OCI-LY3 (cell line): ENCODE measurements around the gene ZMAT5.

ENCODE experiments used
- EZH2phosphoT487 ChIP-seq: fragments of 200-600 bp; shearing (Covaris generic); IDR thresholded peaks from 2 replicates; pipeline ENCODE4 v1.6.1; 2018; ENCODE audit warnings: antibody characterized with exemption, mixed run types, low read depth
- TF ChIP-seq, protein P1 (sequence below): fragments of 200-600, 300-600 bp; sonication (generic); IDR thresholded peaks from 2 replicates; pipeline ENCODE4 v1.5.1; 2014; ENCODE audit warnings: antibody characterized with exemption, low read length, low read depth

DNA sequence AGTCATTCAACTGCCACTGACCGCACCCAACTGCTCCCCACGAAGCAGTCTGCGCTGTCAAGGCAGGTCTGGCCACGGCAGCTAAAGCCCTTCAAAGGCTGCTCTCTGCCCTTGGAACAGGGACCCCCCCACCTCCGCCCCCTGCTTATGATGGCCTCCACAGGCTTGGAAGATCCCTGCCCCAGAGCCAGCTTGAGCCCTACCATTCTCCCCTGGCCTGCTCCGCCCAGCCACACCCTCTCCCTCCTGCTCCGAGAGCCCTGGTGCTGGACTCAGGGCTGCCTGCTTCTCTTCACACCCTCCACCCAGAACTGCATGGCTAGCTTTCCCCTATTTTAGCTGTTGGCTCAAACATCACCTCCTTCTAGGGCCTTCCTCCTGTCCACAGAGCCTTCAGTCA lies 19.0 kb downstream of the ZMAT5 start:
- TF ChIP-seq, protein P1, sequence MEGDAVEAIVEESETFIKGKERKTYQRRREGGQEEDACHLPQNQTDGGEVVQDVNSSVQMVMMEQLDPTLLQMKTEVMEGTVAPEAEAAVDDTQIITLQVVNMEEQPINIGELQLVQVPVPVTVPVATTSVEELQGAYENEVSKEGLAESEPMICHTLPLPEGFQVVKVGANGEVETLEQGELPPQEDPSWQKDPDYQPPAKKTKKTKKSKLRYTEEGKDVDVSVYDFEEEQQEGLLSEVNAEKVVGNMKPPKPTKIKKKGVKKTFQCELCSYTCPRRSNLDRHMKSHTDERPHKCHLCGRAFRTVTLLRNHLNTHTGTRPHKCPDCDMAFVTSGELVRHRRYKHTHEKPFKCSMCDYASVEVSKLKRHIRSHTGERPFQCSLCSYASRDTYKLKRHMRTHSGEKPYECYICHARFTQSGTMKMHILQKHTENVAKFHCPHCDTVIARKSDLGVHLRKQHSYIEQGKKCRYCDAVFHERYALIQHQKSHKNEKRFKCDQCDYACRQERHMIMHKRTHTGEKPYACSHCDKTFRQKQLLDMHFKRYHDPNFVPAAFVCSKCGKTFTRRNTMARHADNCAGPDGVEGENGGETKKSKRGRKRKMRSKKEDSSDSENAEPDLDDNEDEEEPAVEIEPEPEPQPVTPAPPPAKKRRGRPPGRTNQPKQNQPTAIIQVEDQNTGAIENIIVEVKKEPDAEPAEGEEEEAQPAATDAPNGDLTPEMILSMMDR, result no peak
- no peak for TF ChIP-seq EZH2phosphoT487
